Upper lobe of left lung (tissue), 6 donors: Measurements from ENCODE around the gene PRICKLE3. TPM values are rescaled to one million over a fixed set of nuclear protein-coding genes. Genes with fewer than 3 reads are reported as not detected.
"Not testable (repeated sequence)": the region's sequence is repeated elsewhere in the genome, so short reads cannot be mapped to it uniquely, and the experiment has no call there.

Experiments
- ATAC-seq, 2 donors: fragments of 200-7000 bp; cut with Tn5 transposase; one replicate each; pipeline ENCODE4 v1.9.1; 2022; ENCODE audit warnings: mild to moderate bottlenecking in 2 of 2, moderate library complexity in 2 of 2; ENCODE audit not compliant: low FRiP score in 2 of 2
- DNase-seq, 2 donors: peaks; one replicate each; pipeline ENCODE4 v3.0.0-alpha.2; 2019 to 2020
- H3K27ac ChIP-seq, 4 donors: fragments of 200-600 bp; sonication (generic); one replicate each; pipeline ENCODE4 v1.5.1; 2016 to 2019
- H3K27me3 ChIP-seq, 4 donors: fragments of 200-600 bp; sonication (generic); one replicate each; pipeline ENCODE4 v1.5.1; 2017 to 2019
- H3K36me3 ChIP-seq, 4 donors: fragments of 200-600 bp; sonication (generic); one replicate each; pipeline ENCODE4 v1.5.1; 2016 to 2019
- H3K4me1 ChIP-seq, 4 donors: fragments of 200-600 bp; sonication (generic); one replicate each; pipeline ENCODE4 v1.5.1; 2018 to 2019
- H3K4me3 ChIP-seq, 4 donors: fragments of 200-600 bp; sonication (generic); one replicate each; pipeline ENCODE4 v1.5.1; 2017 to 2019; ENCODE audit warnings: mild to moderate bottlenecking in 2 of 4, moderate library complexity in 1 of 4
- H3K9me3 ChIP-seq, 4 donors: fragments of 200-600 bp; sonication (generic); one replicate each; pipeline ENCODE4 v1.5.1; 2018 to 2019
- CTCF ChIP-seq, 6 experiments: fragments of 450-650 bp in 4 of 6; fragments of 200-600 bp in 2 of 6; sonication (generic) in 2 of 6; IDR thresholded peaks; one replicate each; pipeline ENCODE4 v1.5.1; 2016 to 2019; ENCODE audit warnings: antibody characterized with exemption in 6 of 6
- EP300 ChIP-seq, 4 donors: sonication (generic); formaldehyde crosslinking; IDR thresholded peaks; one replicate each; pipeline ENCODE4 v1.5.1; 2017; ENCODE audit warnings: antibody characterized with exemption in 4 of 4, control low read depth in 2 of 4
- POLR2A ChIP-seq, 4 donors: fragments of 450-650 bp; IDR thresholded peaks; one replicate each; pipeline ENCODE4 v1.5.1; 2016 to 2017; ENCODE audit warnings: antibody characterized with exemption in 4 of 4, mild to moderate bottlenecking in 2 of 4
- POLR2AphosphoS5 ChIP-seq, 2 donors: sonication (generic); formaldehyde crosslinking; IDR thresholded peaks; one replicate each; pipeline ENCODE4 v1.5.1; 2017; ENCODE audit warnings: antibody characterized with exemption in 2 of 2
- WGBS, 2 donors: methylation state at CpG; one replicate each; pipeline ENCODE4 v1.1.5; 2017 to 2018; 5-methylcytosine and 5-hydroxymethylcytosine counted together
- total RNA-seq, 6 donors: library from RNA; depleted of rRNA in 4 of 6; stranded (reverse); fragments of >200 nt in 4 of 6; gene quantifications; one replicate each; pipeline versions ENCODE4 v1.1.0 to v1.2.1, GENCODE V29; 2016 to 2021
- donor health status: DM: no; HTN: no; CAD: no; lungs with moderate emphysema.
- donor health status: DM: no; HTN: yes; CAD: no; lungs with severe emphysema.

Gene PRICKLE3
- total RNA-seq, 6 donors from 2014 or later: 14.4 to 43.0 (median 19.7) TPM

GRCh38 chrX:49147936-49148335 lies 38.2 kb downstream of the PRICKLE3 start:
- ATAC-seq (no peak), DNase-seq (no peak)
- 91 to 93% methylated on average over 9 to 13 of the region's 13 CpGs for WGBS, 2 donors
- Histone ChIP-seq H3K4me3 (no peak overlapping the region), H3K9me3 (peaks cover 0 to 2% (median 0%) of the 10 kb centered on the region in 4 donors), H3K27me3 (no peaks in the 10 kb centered on the region), H3K36me3 (no peaks in the 10 kb centered on the region), H3K27ac (no peak overlapping the region), H3K4me1 (peaks cover 0 to 3% (median 0%) of the 10 kb centered on the region in 4 donors)
- TF ChIP-seq POLR2A (IDR thresholded peaks at IDR 0.05) (no peak), POLR2AphosphoS5 (IDR thresholded peaks at IDR 0.05) (no peak), EP300 (IDR thresholded peaks at IDR 0.05) (no peak), CTCF (IDR thresholded peaks at IDR 0.05) (no peak)

- 95 to 100% methylated on average over 3 to 8 of the region's 8 CpGs for WGBS, 2 donors
- no peak for ATAC-seq
These were observed 38.9 kb downstream of the PRICKLE3 start for GRCh38 chrX:49147282-49147681.

GRCh38 chrX:49143154-49143553 lies 43.0 kb downstream of the PRICKLE3 start:
- not testable (repeated sequence) for H3K4me1 ChIP-seq, ATAC-seq, H3K4me3 ChIP-seq, H3K27me3 ChIP-seq, DNase-seq, H3K36me3 ChIP-seq, H3K27ac ChIP-seq
- H3K9me3 ChIP-seq: peaks cover 0 to 45% (median 9%) of the 10 kb centered on the region in 4 donors
- 73% methylated on average over 7 of the region's 7 CpGs; no CpG with 5 or more reads in 1 of the 2 donors for WGBS, 2 donors

More at GRCh38 chrX:49147282-49147681, 38.9 kb downstream of the PRICKLE3 start:
- Histone ChIP-seq H3K36me3 (no peaks in the 10 kb centered on the region), H3K27ac (no peak overlapping the region), H3K27me3 (no peaks in the 10 kb centered on the region), H3K4me1 (peaks cover 0 to 3% (median 0%) of the 10 kb centered on the region in 4 donors), H3K4me3 (no peak overlapping the region), H3K9me3 (peaks cover 0 to 7% (median 0%) of the 10 kb centered on the region in 4 donors)
- TF ChIP-seq EP300 (IDR thresholded peaks at IDR 0.05) (no peak), POLR2AphosphoS5 (IDR thresholded peaks at IDR 0.05) (no peak), CTCF (IDR thresholded peaks at IDR 0.05) (no peak), POLR2A (IDR thresholded peaks at IDR 0.05) (no peak)
- DNase-seq: no peak

GRCh38 chrX:49142264-49142663 lies 43.9 kb downstream of the PRICKLE3 start:
- 39 to 53% methylated on average over 7 to 9 of the region's 9 CpGs for WGBS, 2 donors
- peak in 3 of 6 experiments; percentile 23 to 35 (median 27) for TF ChIP-seq CTCF (IDR thresholded peaks at IDR 0.05)
- H3K9me3 ChIP-seq: peaks cover 0 to 49% (median 9%) of the 10 kb centered on the region in 4 donors

GRCh38 chrX:49139713-49140112 lies 46.5 kb downstream of the PRICKLE3 start:
- Histone ChIP-seq H3K4me3 (no peak overlapping the region), H3K27ac (no peak overlapping the region), H3K27me3 (no peaks in the 10 kb centered on the region), H3K9me3 (peaks cover 0 to 49% (median 9%) of the 10 kb centered on the region in 4 donors), H3K36me3 (no peaks in the 10 kb centered on the region), H3K4me1 (no peaks in the 10 kb centered on the region)
- TF ChIP-seq EP300 (IDR thresholded peaks at IDR 0.05): no peak
- TF ChIP-seq CTCF (IDR thresholded peaks at IDR 0.05): no peak
- no peak for TF ChIP-seq POLR2AphosphoS5 (IDR thresholded peaks at IDR 0.05)
- TF ChIP-seq POLR2A (IDR thresholded peaks at IDR 0.05): no peak
- WGBS, 2 donors: 75 to 90% methylated on average over 3 to 4 of the region's 4 CpGs
- ATAC-seq (no peak), DNase-seq (no peak)

More at GRCh38 chrX:49142264-49142663, 43.9 kb downstream of the PRICKLE3 start:
- not testable (repeated sequence) for H3K27ac ChIP-seq, H3K36me3 ChIP-seq, DNase-seq, ATAC-seq, H3K4me1 ChIP-seq, H3K4me3 ChIP-seq, H3K27me3 ChIP-seq
